ENCODE data around the gene BCAN.

The BCAN gene

DNA sequence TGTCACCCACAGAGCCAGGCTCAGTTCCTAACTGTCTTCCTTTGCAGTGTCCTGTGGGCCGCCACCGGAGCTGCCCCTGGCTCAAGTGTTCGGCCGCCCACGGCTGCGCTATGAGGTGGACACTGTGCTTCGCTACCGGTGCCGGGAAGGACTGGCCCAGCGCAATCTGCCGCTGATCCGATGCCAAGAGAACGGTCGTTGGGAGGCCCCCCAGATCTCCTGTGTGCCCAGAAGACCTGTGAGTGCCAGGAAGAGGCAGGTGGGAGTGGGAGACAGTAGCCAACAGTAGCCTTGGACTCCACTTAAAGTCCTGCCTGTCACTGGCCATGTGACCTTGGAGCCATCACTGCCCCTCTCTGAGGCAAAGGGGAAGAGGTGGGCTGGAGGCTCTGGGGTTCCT is 16.6 kb downstream of the BCAN start:
- TF ChIP-seq, protein P1, sequence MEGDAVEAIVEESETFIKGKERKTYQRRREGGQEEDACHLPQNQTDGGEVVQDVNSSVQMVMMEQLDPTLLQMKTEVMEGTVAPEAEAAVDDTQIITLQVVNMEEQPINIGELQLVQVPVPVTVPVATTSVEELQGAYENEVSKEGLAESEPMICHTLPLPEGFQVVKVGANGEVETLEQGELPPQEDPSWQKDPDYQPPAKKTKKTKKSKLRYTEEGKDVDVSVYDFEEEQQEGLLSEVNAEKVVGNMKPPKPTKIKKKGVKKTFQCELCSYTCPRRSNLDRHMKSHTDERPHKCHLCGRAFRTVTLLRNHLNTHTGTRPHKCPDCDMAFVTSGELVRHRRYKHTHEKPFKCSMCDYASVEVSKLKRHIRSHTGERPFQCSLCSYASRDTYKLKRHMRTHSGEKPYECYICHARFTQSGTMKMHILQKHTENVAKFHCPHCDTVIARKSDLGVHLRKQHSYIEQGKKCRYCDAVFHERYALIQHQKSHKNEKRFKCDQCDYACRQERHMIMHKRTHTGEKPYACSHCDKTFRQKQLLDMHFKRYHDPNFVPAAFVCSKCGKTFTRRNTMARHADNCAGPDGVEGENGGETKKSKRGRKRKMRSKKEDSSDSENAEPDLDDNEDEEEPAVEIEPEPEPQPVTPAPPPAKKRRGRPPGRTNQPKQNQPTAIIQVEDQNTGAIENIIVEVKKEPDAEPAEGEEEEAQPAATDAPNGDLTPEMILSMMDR (conservative IDR thresholded peaks at IDR 0.05), result no peak
- TF ChIP-seq ZFX (IDR thresholded peaks at IDR 0.05), result no peak

DNA sequence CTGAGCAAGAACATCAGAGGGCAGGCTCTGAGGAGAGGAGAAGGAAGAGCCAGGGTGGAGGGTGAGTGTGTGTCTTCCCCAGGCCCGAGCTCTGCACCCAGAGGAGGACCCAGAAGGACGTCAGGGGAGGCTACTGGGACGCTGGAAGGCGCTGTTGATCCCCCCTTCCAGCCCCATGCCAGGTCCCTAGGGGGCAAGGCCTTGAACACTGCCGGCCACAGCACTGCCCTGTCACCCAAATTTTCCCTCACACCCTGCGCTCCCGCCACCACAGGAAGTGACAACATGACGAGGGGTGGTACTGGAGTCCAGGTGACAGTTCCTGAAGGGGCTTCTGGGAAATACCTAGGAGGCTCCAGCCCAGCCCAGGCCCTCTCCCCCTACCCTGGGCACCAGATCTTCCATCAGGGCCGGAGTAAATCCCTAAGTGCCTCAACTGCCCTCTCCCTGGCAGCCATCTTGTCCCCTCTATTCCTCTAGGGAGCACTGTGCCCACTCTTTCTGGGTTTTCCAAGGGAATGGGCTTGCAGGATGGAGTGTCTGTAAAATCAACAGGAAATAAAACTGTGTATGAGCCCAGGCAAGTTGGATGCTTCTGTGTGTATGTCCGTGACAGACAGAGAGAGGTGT is 17.1 kb downstream of the BCAN start:
- H3K27ac ChIP-seq, result no peak overlapping the region
- TF ChIP-seq, protein P1 (conservative IDR thresholded peaks at IDR 0.05), result no peak
- no peak for TF ChIP-seq ZFX (IDR thresholded peaks at IDR 0.05)

More for the DNA sequence above, 16.6 kb downstream of the BCAN start:
- no peak overlapping the region for H3K27ac ChIP-seq

DNA sequence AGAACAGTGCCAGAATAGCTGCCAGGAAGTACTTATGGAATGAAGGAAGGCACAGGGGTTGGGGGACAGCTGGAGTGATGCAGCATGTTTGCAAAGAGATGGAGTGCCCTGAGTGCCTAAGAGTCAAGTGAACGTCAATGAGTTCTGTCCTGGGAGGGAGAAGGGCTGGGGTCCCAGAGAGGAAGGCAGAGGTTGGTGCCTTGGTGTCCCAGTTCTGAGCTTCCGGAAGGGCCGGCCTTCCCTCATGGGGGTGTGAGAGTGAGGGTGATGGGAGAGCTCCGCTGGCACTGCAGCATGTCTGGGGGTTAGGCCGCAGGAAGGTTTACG is 17.7 kb downstream of the BCAN start:
- no peak overlapping the region for H3K27ac ChIP-seq
- TF ChIP-seq, protein P1 (conservative IDR thresholded peaks at IDR 0.05), result 0 out of 2 replicates have a peak, but pooled peaks have one; percentile 12
- no peak for TF ChIP-seq ZFX (IDR thresholded peaks at IDR 0.05)

DNA sequence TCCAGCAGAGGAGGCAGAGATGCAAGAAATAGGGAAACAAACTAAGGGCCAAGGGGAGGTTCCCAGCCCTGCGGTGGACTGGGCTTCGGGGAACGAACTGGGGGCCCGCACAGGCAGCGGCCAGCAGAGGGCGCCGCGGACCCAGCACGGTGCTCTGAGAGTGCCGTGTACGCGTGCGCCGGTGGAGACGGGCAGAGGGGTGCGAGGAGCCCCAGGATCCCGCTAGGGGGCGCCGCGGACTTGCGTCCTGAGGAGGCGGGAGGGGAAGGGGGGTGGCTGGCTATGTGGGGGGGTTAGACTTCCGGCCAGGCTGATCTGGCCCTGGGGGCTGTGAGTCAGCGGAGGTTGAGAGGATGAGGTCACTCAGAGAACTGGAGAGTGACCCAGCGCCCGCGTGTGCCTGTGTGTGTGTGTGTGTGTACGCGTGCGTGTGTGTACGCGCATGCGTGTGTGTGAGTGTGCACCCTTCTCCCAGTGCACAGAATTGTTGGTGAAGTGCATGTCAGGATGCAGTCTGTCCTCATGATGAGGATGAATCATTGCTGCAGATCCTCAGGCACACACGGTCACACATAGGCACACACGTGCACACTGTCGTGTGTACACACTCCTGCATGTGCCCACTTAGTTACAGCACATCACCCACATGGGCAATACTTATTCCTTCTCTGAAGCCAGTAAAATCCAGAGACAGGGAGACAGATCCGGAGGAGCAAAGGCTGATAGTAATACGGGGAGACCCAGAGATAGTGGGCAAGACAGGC is 18.3 kb downstream of the BCAN start:
- no peak for TF ChIP-seq ZFX (IDR thresholded peaks at IDR 0.05)
- TF ChIP-seq, protein P1 (conservative IDR thresholded peaks at IDR 0.05), result peak; percentile 100
- peak overlapping the region; percentile 9; the same call in 1 of the 2 replicates for H3K27ac ChIP-seq

DNA sequence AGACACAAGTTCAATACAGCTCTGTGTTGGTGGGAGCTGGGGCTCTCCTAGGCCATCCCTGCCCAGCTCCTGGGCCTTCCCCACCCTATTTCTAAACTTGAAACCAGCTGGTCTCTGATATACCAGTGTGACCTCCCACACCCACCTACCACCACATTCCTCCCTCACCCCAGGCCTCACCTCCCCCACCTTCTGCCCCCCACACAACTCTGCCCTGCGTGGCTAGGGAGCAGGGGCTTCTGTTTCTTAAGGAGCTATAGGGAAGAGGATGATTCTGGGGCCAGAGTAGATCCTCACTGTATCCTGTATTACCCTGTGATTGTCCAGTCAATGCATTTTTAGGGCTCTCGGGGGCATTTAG is 18.8 kb downstream of the BCAN start:
- no peak for TF ChIP-seq ZFX (IDR thresholded peaks at IDR 0.05)
- TF ChIP-seq, protein P1 (conservative IDR thresholded peaks at IDR 0.05), result no peak
- peak overlapping the region; percentile 9; the same call in 1 of the 2 replicates for H3K27ac ChIP-seq

DNA sequence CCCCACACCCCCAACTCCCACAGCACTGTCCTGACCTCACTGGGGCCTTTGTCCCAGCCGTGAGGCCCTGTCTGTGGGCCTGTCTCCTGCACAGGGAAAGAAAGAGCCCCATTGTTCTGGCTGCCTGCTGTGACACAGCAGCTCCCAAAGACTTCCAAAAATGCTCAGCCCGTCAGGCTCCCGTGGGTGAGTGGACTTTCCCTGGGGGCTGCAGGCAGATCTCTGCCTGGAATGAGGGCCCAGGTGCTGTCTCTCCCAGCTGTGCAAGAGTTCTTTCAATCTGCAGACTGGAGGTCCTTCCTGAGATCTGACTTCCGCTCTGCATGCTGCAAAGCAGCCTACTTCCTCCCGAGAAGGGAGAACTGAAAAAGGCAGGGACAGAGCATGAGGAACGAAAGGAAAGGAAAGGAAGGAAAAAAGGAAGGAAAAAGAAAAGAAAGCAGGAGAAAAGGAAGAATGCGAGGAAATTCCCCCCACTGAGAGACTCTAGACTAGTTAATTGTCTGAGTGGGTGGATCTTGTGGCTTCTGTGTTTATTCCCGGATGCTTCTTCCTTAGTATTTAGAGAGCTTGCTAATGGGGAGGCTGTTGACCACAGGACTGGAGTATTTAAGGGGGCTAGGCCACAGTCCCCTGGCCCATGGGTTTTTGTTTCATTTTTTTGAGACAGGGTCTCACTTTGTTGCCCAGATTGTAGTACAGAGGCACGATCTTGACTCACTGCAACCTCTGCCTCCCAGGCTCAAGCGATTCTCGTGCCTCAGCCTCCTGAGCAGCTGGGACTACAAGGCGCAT is 20.3 kb downstream of the BCAN start:
- TF ChIP-seq, protein P1 (conservative IDR thresholded peaks at IDR 0.05), result no peak
- no peak for TF ChIP-seq ZFX (IDR thresholded peaks at IDR 0.05)
- peak overlapping the region; percentile 7; the same call in 1 of the 2 replicates for H3K27ac ChIP-seq

DNA sequence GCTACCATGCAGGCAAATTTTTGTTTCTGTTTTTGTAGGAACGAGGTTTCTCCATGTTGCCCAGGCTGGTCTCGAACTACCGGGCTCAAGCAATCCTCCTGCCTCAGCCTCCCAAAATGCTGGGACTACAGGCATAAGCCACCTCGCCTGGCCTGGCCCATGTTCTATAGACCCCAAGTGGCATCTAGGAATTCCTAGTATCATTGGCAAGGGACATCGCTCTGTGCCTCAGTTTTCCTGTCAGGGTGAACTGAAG is 20.8 kb downstream of the BCAN start:
- TF ChIP-seq, protein P1 (conservative IDR thresholded peaks at IDR 0.05), result no peak
- TF ChIP-seq ZFX (IDR thresholded peaks at IDR 0.05), result no peak
- H3K27ac ChIP-seq, result no peak overlapping the region
